ENCODE results near the gene CXCL3.

GRCh38 chr4:74016068-74016467, 22.4 kb downstream of the CXCL3 start:
- TF ChIP-seq GABPA (IDR thresholded peaks at IDR 0.05; ENCODE audit: low read depth) (no peak), FOXM1 (IDR thresholded peaks at IDR 0.05; ENCODE audit: low read depth, low read length) (no peak)
